Liver (tissue), 9 donors: ENCODE data around the gene SLC6A3. TPM values are rescaled to one million over a fixed set of nuclear protein-coding genes. Genes with fewer than 3 reads are reported as not detected.

Source experiments
- DNase-seq: peaks from one replicate; pipeline ENCODE4 v3.0.0-alpha.2; 2017; ENCODE audit warnings: low spot score
- H3K27ac ChIP-seq, 2 donors: one replicate each; pipeline ENCODE4 v1.7.0; 2013; ENCODE audit warnings: inconsistent platforms in 2 of 2, low read length in 2 of 2, control low read depth in 1 of 2, low read depth in 1 of 2, mild to moderate bottlenecking in 1 of 2
- H3K27me3 ChIP-seq, 4 donors: one replicate each; pipeline versions ENCODE4 v1.6.1 to v1.7.0; 2013; ENCODE audit warnings: low read length in 3 of 4, inconsistent platforms in 1 of 4, mild to moderate bottlenecking in 1 of 4, moderate library complexity in 1 of 4; ENCODE audit not compliant: control insufficient read depth in 4 of 4, insufficient read depth in 4 of 4
- H3K36me3 ChIP-seq, 4 donors: one replicate each; pipeline versions ENCODE4 v1.6.1 to v1.7.0; 2013; ENCODE audit warnings: low read length in 3 of 4, mild to moderate bottlenecking in 3 of 4, low read depth in 1 of 4, moderate library complexity in 1 of 4; ENCODE audit not compliant: control insufficient read depth in 4 of 4, insufficient read depth in 3 of 4
- H3K4me1 ChIP-seq, 4 donors: one replicate each; pipeline versions ENCODE4 v1.6.1 to v1.7.0; 2013; ENCODE audit warnings: low read length in 3 of 4, mild to moderate bottlenecking in 3 of 4, moderate library complexity in 1 of 4; ENCODE audit not compliant: control insufficient read depth in 4 of 4, insufficient read depth in 4 of 4
- H3K4me3 ChIP-seq, 3 donors: one replicate each; pipeline versions ENCODE4 v1.6.1 to v1.7.0; 2013; ENCODE audit warnings: low read length in 3 of 3, control low read depth in 1 of 3, low read depth in 1 of 3, mild to moderate bottlenecking in 1 of 3
- H3K9ac ChIP-seq, 2 donors: one replicate each; pipeline ENCODE4 v1.7.0; 2013; ENCODE audit warnings: low read length in 2 of 2, mild to moderate bottlenecking in 2 of 2, moderate library complexity in 2 of 2, control low read depth in 1 of 2, low read depth in 1 of 2
- H3K9me3 ChIP-seq, 4 donors: one replicate each; pipeline versions ENCODE4 v1.6.1 to v1.7.0; 2013; ENCODE audit warnings: low read length in 3 of 4; ENCODE audit not compliant: control insufficient read depth in 4 of 4
- ATF3 ChIP-seq: IDR thresholded peaks from 2 replicates; pipeline ENCODE4 v1.6.1; 2016; ENCODE audit warnings: antibody characterized with exemption
- CTCF ChIP-seq: fragments of 150-350 bp; IDR thresholded peaks from 2 replicates; pipeline ENCODE4 v1.5.1; 2017; ENCODE audit warnings: improper control_type of control experiment, low read depth, low read length; ENCODE audit not compliant: missing input control
- EGR1 ChIP-seq, 2 donors: IDR thresholded peaks; 2 replicates each; pipeline ENCODE4 v1.6.1; 2016 to 2018; ENCODE audit warnings: antibody characterized with exemption in 2 of 2, low read depth in 2 of 2
- FOXA1 ChIP-seq: IDR thresholded peaks from 2 replicates; pipeline ENCODE4 v1.6.1; 2016; ENCODE audit warnings: antibody characterized with exemption
- FOXA2 ChIP-seq: IDR thresholded peaks from 2 replicates; pipeline ENCODE4 v1.6.1; 2016; ENCODE audit warnings: antibody characterized with exemption
- GABPA ChIP-seq, 2 donors: IDR thresholded peaks in 1 of 2; conservative IDR thresholded peaks in 1 of 2; 2 replicates each; pipeline ENCODE4 v1.6.1; 2016; ENCODE audit warnings: antibody characterized with exemption in 2 of 2, mild to moderate bottlenecking in 1 of 2, moderate library complexity in 1 of 2
- HNF4G ChIP-seq: IDR thresholded peaks from 2 replicates; pipeline ENCODE4 v1.6.1; 2016; ENCODE audit warnings: antibody characterized with exemption
- JUND ChIP-seq, 2 donors: IDR thresholded peaks; 2 replicates each; pipeline ENCODE4 v1.6.1; 2016; ENCODE audit warnings: antibody characterized with exemption in 2 of 2
- MAX ChIP-seq: IDR thresholded peaks from 2 replicates; pipeline ENCODE4 v1.6.1; 2016; ENCODE audit warnings: antibody characterized with exemption
- NR2F2 ChIP-seq: IDR thresholded peaks from 2 replicates; pipeline ENCODE4 v1.6.1; 2016; ENCODE audit warnings: antibody characterized with exemption
- RAD21 ChIP-seq, 2 donors: IDR thresholded peaks; 2 replicates each; pipeline ENCODE4 v1.6.1; 2016; ENCODE audit warnings: antibody characterized with exemption in 2 of 2, mild to moderate bottlenecking in 2 of 2
- RXRA ChIP-seq, 2 donors: IDR thresholded peaks; 2 replicates each; pipeline ENCODE4 v1.6.1; 2017 to 2018; ENCODE audit warnings: antibody characterized with exemption in 2 of 2, mild to moderate bottlenecking in 1 of 2
- SP1 ChIP-seq: IDR thresholded peaks from 2 replicates; pipeline ENCODE4 v1.6.1; 2018; ENCODE audit warnings: antibody characterized with exemption, mild to moderate bottlenecking
- TAF1 ChIP-seq: conservative IDR thresholded peaks from 2 replicates; pipeline ENCODE4 v1.6.1; 2016; ENCODE audit warnings: antibody characterized with exemption, mild to moderate bottlenecking
- YY1 ChIP-seq: IDR thresholded peaks from 2 replicates; pipeline ENCODE4 v1.6.1; 2016; ENCODE audit warnings: antibody characterized with exemption, mild to moderate bottlenecking
- WGBS: extraction: QIAGEN DNeasy Blood & Tissue Kit; methylation state at CpG from one replicate; pipeline ENCODE4 v1.1.7; 2013; 5-methylcytosine and 5-hydroxymethylcytosine counted together
- polyA plus RNA-seq, 2 donors: library from polyadenylated mRNA; stranded (reverse) in 1 of 2; unstranded in 1 of 2; fragments of 200-250 nt in 1 of 2; fragments of >200 nt in 1 of 2; fragmentation: Nextera tagmentation in 1 of 2; extraction: Ambion mirVana in 1 of 2; gene quantifications; one replicate each; pipeline versions ENCODE4 v1.2.1 to v1.2.3, GENCODE V29; 2013 to 2015
- total RNA-seq, 2 donors: library from RNA; depleted of rRNA; stranded (reverse); fragments of >200 nt; gene quantifications; one replicate each; pipeline ENCODE4 v1.2.3, GENCODE V29; 2014
- donor health status: healthy.
- donor health status: healthy.
- donor health status: healthy.
- donor health status: healthy.
- donor health status: healthy.

The SLC6A3 gene
- total and polyA plus RNA-seq, 4 donors = not detected

GRCh38 chr5:1381370-1382247 lies 63.6 kb downstream of the SLC6A3 start:
- no peak overlapping the region for H3K9ac ChIP-seq
- WGBS = 88% methylated on average over 25 of the region's 25 CpGs
- H3K4me3 ChIP-seq = no peak overlapping the region
- H3K27ac ChIP-seq = no peak overlapping the region
- no peaks in the 10 kb centered on the region for H3K9me3 ChIP-seq
- H3K4me1 ChIP-seq = peaks cover 3 to 16% (median 8%) of the 10 kb centered on the region in 4 donors
- no peak for TF ChIP-seq MAX
- no peaks in the 10 kb centered on the region for H3K36me3 ChIP-seq
- no peak for DNase-seq
- H3K27me3 ChIP-seq = peaks cover 0 to 3% (median 1%) of the 10 kb centered on the region in 4 donors

- no peak overlapping the region for H3K4me3 ChIP-seq
- H3K27me3 ChIP-seq = peaks cover 0 to 3% (median 1%) of the 10 kb centered on the region in 4 donors
- H3K9me3 ChIP-seq = no peaks in the 10 kb centered on the region
- 80% methylated on average over 12 of the region's 12 CpGs for WGBS
- DNase-seq = no peak
- H3K27ac ChIP-seq = no peak overlapping the region
- no peaks in the 10 kb centered on the region for H3K36me3 ChIP-seq
- H3K4me1 ChIP-seq = peaks cover 3 to 11% (median 4%) of the 10 kb centered on the region in 4 donors
- TF ChIP-seq SP1 (no peak), NR2F2 (no peak), TAF1 (no peak), FOXA2 (no peak), CTCF (no peak), ATF3 (no peak), GABPA (IDR thresholded peaks at IDR 0.05 in 1 of 2, conservative IDR thresholded peaks at IDR 0.05 in 1 of 2) (no peak), MAX (no peak), RXRA (IDR thresholded peaks at IDR 0.05) (no peak), JUND (IDR thresholded peaks at IDR 0.05) (no peak), YY1 (no peak), RAD21 (IDR thresholded peaks at IDR 0.05) (no peak), HNF4G (no peak), FOXA1 (no peak), EGR1 (IDR thresholded peaks at IDR 0.05; ENCODE audit: low read depth in 2 of 2) (no peak)
- H3K9ac ChIP-seq = no peak overlapping the region
Observed at GRCh38 chr5:1380910-1381309, 64.3 kb downstream of the SLC6A3 start.
